IPS DF 4.7 (cell line): ENCODE measurements around the gene SPRR3.

Experiments
- DNase-seq: peaks from one replicate; pipeline ENCODE4 v3.0.0-alpha.2; 2013; ENCODE audit warnings: low spot score; ENCODE audit errors: extremely low read depth

SPRR3 gene, protein sequence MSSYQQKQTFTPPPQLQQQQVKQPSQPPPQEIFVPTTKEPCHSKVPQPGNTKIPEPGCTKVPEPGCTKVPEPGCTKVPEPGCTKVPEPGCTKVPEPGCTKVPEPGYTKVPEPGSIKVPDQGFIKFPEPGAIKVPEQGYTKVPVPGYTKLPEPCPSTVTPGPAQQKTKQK

DNA sequence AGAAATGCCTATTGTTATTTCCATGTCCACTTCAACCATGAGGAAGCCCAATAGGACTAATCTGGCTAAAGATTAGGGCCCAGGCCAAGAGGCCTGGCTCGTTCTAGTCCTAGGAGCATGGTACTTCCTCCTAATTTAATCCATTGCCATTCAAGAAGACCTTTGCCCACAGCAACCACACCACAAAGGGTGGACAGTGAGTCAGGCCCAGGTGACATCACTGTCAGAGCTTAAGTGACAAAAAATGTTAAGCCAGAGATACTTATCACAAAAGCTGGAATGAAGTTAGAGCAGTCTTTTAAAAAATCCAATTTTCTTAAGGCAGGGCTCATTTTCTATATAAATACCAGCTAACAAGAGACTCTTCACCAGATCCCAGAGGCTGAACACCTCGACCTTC, at the start of gene SPRR3:
SPRR3 (plus strand) TSS at position 368 of the 400 bp plus-strand sequence. CDS start 1,272 bp downstream, outside the sequence.
- no peak for DNase-seq

DNA sequence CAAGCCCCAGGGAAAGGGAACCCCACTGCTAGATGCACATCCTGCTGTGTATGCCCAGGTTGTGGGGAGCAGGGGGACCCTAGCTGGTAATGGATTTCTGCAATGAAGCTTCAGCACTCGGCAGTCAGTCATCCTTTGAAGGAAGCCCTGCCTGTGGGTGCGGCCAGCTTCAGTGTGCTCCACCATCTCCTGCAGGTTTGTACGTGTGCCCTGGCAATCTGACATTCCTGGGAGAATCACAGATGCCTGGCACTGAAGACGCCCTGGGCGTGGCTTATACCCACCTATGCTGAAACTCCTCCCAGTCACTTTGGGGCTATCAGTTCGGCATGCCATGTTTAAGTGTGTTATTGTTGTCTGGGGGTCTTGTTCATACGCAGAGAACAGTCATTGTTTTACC, 47.8 kb upstream of the SPRR3 start:
- no peak for DNase-seq

DNA sequence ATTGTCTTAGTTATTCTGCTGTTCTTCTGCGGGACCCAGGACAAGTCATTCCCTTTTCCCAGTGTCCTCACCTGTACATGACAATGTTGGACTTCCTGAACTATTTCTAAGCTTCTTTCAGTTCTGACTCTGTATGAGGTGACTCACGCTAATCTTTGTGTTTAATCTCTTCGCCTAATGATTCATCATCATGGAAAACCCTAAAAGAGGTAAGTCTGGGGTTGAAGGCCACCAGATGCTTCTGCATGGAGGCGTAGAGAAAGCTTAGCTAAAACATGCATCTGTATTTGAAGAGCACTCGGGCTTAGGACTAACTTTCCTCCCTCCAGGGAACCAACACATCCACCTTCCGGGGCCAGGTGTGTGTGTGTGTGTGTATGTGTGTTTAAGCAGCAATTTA, 47.1 kb upstream of the SPRR3 start:
- no peak for DNase-seq

DNA sequence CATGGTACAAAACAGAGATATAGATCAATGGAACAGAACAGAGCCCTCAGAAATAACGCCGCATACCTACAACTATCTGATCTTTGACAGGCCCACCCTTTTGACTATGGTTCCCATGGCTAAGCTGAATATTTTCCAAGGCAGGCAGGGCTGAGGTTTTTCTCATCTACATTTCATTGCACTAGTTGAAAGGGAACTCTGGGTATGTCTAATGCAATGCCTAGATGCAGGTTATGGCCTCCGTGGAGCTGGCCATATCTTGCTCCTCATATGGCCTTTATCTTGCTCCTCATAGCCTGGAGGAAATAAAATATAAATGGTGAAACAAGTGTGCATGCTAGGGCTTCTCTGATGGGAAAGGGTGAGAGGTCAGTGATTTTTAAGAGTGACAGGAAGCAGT, 44.0 kb upstream of the SPRR3 start:
- no peak for DNase-seq

DNA sequence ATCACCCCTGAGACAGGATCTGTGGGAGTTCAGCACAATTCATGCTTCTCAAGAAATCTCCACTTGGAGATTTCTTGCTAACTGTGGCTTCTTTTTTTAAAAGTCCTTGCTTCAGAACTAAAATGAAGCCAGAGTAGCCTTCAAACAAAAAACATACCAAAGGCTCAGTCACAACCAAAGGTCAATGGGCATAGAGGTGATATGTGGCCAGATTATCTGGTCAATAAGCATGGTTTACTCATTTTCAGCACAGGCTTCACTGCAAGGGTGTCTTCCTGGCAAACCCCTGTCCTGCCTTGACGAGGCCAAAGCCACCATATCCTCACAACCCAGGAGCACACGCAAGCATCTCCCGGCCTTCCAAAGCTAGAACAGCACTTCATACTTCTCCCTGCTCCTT, 42.3 kb upstream of the SPRR3 start:
- no peak for DNase-seq

DNA sequence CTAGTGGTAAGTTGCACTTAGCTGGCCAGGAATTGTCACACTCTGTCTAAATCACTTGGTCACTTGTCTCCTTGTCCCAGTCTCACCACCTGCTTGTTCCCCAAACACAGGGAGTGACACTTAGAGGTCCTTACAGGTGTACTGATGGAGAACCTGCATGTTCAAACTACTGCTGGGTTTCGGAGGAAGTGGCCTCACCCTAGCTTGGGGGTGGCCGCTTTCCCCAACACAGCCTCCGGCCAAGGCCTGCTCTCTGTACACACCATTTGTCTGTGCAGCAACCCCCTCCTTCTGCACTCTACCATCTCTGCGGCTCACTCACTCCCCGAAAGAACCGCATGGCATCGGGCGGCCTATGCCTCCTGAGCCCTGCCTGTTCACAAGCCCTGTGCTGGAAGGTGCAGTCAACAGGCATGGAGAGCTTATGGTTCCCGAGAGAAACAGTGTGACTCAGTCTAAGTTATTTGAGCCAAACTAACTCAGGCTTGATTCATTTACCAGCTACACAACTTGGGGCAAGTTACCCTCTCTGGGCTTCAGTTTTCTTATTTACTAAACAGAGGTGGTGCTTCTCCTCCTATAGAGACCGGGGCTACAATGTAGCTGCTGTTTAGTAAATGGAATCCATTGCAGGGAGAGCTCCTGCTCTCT, 41.6 kb upstream of the SPRR3 start:
- no peak for DNase-seq

DNA sequence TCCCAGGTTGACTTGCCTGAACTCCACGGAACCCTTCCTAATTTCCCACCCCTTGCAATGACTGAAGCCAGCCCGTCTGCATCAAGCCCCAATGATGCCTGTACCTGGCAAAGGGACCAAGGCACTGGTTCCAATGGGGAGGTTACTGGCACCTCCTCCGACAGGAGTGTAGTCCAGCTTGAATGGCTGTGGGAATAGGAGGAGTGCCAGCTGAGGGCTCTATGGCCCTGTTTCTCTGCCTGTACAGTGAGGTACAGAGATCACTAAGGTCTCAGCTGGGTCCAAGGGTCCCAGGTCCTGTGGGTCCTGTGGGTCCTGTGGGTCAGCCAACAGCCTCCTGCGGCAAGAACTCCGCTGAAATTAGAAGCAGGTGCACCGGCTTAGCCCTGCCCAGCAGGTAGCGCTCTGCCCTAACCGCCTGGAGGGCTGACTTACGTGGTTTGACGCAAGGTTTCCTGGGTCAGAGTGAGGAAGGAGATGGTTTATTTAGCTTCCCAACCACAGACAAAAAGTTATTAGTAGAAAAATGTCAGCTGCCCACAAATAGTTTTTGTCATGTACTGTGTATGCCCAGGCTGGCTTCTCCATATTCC, 41.0 kb upstream of the SPRR3 start:
- DNase-seq, result peak; percentile 19

DNA sequence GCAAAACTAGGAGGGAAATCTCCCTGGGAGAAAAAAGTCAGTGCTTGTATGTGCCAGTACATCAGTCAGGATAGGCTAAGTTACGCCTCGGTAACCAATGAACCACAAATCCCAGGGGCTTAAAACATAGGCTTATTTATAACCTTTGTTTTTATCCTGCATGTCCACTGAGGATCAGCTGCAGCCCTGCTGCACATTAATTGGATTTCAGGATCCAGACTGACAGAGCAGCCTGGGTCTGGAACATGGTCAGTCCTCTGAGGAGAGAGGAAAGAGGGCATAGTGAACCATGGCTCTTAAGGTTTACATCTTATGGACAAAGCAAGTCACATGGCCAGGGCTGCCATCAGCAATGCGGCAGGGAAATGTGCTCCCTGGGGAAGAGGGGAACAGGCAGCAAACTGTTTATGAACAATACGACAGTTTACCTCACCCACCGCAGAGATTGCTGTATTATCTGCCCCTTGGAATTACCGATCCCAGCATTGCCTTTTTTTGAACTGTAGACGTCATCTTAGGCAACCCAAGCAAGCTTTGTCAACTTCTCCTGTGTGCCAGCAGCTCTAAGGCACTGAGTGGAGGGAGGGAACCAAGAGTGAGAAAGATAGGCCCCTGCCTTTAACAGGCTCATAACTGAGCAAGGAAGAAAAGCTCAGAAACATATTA, 40.2 kb upstream of the SPRR3 start:
- no peak for DNase-seq

DNA sequence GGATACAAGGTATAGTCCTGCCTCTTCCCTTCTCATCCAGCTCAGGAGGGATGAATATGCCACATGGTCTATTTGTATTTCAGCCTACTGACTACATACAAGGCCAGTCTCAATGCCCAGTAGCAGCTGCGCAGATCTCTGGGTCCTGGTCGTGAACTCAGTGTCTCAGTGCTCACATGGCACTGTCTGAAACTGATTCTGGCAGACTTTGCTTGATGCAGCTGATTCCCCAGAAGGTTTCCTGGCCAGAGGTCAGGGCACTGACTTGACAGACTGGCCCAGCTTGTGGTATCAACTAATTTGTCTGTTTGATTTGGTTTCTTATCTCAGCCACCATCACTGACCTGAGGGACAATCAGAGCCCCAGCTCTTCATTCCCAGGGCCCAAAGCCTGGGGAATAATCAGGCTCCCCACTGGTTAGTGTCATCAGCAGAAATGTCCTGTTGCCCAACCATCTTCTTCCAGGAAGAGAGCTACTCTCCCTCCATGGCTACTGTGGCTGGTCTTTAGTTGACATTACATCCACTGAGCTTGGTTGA, 38.6 kb upstream of the SPRR3 start:
- no peak for DNase-seq

DNA sequence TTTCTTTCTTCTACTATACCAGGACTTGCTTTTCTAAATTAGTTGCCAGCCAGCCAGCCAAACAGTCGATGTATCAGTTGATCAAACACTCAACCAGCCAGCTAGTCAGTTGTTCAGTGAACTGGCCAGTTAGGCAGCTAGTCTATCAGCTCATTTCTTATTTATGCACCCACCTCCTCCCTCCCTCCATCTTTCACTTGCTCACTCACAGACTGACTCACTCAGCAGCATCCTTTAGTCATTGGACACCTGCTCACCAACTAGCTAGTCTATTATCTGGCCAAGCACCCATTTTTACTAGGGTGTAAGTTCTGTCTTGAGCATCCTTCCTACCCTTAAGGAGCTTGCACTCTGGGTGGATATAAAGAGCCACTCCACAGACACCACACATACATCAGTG, 37.0 kb upstream of the SPRR3 start:
- no peak for DNase-seq

DNA sequence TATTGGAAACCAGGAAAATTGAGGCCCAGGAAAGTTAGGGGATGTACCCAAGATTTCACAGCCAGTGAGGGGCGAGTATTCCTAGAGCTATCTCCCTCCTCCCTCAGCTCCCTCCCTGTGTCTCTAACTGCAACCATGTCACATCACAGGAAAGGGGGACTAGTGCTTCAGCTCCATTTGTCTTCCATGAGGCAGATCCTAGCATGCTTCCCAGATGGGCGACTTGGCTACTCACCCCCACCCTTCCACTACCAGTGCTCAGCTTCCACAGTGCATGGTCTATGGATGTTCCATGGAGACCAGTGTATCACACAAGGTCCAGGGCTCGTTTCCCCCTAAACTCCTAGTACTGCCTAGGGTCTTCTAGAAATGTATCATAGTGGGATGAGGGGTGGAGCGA, 35.7 kb upstream of the SPRR3 start:
- no peak for DNase-seq

DNA sequence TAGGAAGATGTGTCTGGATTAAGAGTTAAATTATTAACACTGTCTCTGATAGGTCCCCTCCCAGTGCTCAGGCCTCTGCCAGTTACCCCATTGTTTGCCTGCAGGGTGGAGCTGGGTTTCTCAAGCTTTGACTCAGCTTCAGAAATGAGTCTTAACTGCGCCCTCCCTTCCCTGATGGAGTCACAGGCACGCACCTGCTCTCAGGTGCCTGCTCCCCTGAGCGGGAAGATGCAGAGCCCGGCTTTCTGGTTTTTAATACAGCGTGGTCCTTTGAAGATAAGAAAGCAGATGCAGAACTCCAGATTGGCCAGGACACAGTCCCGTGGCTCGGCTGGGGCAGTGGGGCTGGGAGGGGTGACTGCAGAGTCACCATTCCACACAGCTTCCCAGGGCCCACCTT, 34.3 kb upstream of the SPRR3 start:
- DNase-seq, result no peak

DNA sequence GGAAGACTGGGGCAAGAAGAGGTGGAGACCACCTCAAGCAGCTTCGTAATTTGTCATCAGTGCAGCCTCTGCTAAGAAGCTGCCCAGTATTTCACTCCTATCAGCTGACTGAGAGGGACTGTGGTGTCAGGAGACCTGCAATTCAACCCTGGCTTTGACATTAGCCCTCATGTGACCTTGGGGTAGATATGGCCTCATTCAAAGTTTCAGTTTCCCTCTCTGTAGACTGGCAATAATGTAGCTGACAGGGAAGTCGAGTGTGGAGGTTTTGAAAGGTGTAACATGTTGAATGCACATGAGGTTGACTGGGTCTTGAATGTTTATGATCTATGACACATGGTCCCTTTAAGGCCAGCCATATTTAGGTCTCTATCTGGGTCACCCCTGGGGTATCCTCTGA, 33.3 kb upstream of the SPRR3 start:
- no peak for DNase-seq

DNA sequence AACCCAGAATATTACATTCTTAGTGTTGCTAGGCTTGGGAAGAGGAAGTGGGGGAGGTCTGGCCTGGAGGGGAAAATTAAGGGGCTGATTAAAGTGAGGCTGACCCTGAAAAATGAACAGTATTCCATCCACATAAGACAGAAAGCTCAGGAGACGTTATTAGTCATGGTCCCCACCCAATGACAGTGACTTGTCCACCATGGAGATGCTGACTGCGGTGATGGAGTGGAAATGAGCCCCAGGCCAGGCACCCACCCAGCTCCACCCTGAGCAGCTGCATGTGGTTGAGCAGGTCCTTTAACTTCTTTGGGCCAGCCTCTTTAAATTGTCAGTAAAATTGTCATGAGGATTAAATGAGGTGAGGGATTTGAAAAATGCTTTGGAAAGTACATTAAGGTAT, 32.5 kb upstream of the SPRR3 start:
- no peak for DNase-seq

DNA sequence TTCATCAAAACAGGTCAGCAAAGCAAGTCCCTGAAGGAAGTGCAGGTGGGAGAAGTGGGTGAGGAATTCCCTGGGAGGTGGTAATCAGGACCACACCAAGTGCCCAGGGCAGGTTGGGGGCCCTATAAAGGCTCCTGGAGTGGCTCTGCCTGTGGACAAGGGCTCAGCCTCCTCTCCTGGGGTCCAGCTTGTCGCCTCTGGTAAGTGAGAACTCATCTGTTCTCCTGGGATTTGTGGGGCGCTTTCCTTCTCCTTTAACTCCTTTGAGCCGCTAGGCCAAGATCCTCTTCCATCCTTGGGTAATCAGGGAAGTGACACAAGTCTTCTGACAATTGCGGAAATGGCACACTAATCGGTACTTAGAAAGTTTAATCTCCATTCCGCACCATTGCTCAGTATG, 31.1 kb upstream of the SPRR3 start, which contains the start of gene SPRR4:
SPRR4 (plus strand) TSS at position 154 of the 400 bp plus-strand sequence. CDS start 1,243 bp downstream, outside the sequence.
- DNase-seq, result no peak

DNA sequence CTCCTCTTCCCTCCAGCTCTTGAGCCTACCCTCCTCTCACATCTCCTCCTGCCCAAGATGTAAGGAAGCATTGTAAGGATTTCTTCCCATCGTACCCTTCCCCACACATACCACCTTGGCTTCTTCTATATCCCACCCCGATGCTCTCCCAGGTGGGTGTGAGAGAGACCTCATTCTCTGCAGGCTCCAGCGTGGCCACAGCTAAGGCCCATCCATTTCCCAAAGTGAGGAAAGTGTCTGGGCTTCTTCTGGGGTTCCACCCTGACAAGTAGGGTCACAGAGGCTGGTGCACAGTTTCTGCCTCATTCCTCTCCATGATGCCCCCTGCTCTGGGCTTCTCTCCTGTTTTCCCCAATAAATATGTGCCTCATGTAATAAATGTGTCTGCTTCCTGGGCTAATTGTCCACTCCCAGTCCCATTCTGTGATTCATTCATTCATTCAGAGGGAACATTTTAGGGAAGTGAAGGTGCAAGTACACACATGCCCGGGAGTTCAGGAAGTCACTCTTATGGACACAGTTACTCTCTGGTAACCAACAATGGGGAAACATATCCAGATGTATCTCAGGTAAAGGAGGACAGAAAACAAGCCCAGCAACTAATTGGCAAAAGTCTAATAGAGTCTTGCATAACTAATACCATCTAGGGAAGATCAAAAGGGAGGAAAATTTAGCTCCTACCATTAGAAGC, 29.2 kb upstream of the SPRR3 start:
- no peak for DNase-seq

DNA sequence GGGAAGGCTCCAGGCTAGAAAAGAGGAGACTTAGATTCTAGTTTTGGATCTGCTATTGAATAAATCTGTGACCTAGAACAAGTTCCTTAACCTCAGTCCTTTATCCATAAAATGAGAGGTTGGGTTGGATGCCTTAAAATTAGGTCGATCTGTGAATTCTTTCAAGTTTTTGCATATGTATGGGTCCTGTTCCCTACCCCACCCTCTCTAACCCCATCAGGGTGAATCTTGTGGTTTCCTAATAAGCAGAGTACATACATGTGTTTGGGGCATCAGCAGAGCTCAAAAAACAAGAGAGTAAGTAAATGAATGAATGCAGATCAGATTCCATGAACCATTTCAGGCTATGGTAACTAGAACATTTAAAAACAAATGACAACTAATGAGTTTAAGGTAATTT, 24.9 kb upstream of the SPRR3 start:
- no peak for DNase-seq

DNA sequence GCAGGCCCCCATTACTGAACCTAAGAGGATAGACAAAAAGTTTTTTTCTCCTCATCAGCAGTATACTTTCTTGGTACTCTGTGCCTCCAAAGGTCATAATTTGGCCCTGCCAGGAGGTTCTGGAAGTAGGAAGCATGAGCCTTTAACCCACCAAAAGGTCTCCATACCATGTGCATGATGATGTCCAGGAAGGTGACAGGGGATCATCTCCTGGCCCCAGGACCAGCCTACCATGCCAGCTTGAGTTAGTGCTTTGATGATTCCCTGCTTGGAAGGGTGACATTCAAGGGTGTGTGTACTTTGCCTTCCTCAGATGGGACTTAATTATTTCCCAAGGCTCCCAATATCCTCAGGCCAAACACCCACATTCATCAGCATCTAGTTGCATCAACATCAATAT, 23.9 kb upstream of the SPRR3 start:
- DNase-seq, result no peak

DNA sequence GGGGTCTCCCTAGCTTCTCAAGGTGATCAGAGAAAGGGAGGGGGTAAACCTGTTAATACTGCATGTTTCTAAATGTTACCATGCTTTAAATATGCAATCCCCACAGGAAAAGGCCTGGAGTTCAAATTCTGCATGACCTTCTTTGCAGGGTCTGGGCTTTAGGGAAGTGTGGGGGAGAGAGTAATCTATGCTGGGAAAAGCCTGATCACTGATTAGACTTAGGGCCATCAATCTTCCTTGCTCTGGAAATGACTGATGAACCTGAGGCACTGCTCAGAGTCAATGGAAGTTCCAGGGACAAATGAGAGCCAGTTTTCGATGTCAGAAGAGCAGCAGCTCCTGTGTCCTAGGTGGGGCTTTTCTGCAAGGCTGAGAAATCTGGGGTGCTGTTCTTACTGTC, 20.9 kb upstream of the SPRR3 start:
- no peak for DNase-seq

DNA sequence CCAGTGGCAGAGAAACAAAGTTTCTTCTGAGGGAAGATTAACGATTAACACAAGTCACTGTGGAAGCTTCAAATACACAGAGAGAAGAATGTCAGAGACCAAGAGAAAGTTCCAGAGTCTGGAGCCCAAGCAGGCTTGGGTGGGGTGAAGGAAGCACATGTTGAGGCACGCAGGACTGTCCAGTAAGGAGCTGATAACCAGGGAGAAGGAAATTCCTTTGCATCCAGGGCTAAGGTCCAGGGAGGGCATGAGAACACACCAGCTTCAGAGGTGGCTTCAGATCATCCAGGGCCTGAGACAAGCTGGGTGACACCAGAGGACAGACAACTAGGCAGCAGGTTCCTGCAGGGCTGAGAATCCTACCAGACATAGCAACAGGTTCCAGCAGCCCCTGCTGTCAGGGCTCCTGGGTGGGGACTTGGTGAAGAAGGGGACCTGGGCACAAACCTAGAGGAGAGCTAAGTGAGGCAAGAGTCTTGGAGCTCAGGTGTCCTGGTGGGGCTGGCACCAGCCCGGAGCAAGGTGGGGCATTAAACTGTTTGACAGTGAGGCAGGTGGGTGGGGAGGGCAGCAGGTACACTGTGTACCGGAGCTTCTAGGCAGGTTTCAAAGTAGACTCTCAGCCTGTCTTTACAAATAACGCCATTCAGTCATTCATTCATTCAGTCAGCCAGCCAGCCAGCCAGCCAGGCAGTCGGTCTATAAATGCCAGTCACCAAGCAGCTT, 20.2 kb upstream of the SPRR3 start:
- DNase-seq, result no peak

DNA sequence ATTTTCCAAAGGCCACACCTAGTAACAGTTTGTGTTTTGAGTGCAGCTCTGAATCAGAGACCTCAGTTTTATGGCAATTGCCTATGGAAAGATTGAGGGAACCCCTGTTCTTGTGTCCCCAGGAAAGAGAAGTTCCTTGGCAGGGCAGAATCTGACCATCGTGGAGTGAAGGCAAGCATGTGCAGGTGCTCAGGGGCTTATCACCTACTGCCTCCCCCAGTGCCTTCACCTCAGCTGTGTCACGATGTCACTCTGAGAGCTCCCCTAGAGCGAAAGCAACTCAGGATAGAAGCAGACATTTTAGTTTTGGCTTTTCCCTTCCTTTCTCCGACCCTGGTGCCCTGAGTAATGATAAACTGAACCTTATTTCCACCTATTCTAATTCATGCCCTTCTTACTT, 19.5 kb upstream of the SPRR3 start:
- DNase-seq, result no peak
